Adrenal gland (tissue), 5 donors: ENCODE data around the gene MBP.

Source experiments
- POLR2A ChIP-seq, 2 donors: fragments of 450-650 bp; IDR thresholded peaks; one replicate each; pipeline ENCODE4 v1.6.1; 2017; ENCODE audit warnings: antibody characterized with exemption in 2 of 2, mild to moderate bottlenecking in 2 of 2, moderate library complexity in 1 of 2
- TF ChIP-seq, protein P1 (sequence below), 6 experiments: fragments of 450-650 bp in 4 of 6; fragments of 200-600 bp in 2 of 6; sonication (generic) in 1 of 6; IDR thresholded peaks; 1 replicate in 5 of 6; 2 replicates in 1 of 6; pipeline versions ENCODE4 v1.5.1 to v1.8.0; 2016 to 2021; ENCODE audit warnings: antibody characterized with exemption in 6 of 6, mild to moderate bottlenecking in 2 of 6, moderate library complexity in 1 of 6
- donor health status: DM: no; HTN: no; CAD: no.

DNA sequence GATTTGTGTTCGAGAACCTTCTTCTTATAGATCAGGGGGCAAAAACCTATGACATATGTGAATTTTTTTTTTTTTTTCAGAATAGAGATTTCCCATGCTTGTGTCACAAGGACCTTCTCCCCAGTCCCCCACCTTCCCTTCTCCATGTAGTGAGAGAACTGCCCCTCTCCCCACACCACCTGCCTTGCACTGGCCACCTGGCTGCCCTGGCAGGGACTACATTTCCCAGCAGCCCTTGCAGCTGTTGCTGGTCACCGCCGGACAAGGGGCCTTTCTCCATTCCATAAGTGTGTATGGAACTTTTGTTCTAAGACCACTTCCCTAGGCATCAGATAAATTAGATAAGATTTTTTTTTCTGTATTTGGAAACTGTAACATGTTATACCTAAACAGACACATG lies 22.2 kb downstream of the MBP start:
- no peak for TF ChIP-seq POLR2A (IDR thresholded peaks at IDR 0.05)
- TF ChIP-seq, protein P1, sequence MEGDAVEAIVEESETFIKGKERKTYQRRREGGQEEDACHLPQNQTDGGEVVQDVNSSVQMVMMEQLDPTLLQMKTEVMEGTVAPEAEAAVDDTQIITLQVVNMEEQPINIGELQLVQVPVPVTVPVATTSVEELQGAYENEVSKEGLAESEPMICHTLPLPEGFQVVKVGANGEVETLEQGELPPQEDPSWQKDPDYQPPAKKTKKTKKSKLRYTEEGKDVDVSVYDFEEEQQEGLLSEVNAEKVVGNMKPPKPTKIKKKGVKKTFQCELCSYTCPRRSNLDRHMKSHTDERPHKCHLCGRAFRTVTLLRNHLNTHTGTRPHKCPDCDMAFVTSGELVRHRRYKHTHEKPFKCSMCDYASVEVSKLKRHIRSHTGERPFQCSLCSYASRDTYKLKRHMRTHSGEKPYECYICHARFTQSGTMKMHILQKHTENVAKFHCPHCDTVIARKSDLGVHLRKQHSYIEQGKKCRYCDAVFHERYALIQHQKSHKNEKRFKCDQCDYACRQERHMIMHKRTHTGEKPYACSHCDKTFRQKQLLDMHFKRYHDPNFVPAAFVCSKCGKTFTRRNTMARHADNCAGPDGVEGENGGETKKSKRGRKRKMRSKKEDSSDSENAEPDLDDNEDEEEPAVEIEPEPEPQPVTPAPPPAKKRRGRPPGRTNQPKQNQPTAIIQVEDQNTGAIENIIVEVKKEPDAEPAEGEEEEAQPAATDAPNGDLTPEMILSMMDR (IDR thresholded peaks at IDR 0.05): no peak
